HepG2 (cell line): ENCODE measurements around the gene OR1G1. TPM values are rescaled to one million over a fixed set of nuclear protein-coding genes. Genes with fewer than 3 reads are reported as not detected.
"Not testable (repeated sequence)": the region's sequence is repeated elsewhere in the genome, so short reads cannot be mapped to it uniquely, and the experiment has no call there.

ENCODE experiments used
- ATAC-seq: fragments of 200-7000 bp; cut with Tn5 transposase; 3 replicates; pipeline ENCODE4 v1.9.1; 2020; ENCODE audit warnings: mild to moderate bottlenecking, moderate library complexity
- BruUV-seq: library from RNA; stranded (reverse); fragments of 400-500 nt; replicated peaks from 2 replicates; lab custom pipeline; 2021; lab: Mats Ljungman, UMichigan
- CTCF ChIA-PET: fragments of 300-600 bp; formaldehyde crosslinking; extraction: SDS; loops from one replicate; lab custom pipeline; 2021; ENCODE audit warnings: low total read pairs, inconsistent platforms, low intra/inter-chr PET ratio; lab: Yijun Ruan, JAX
- POLR2A ChIA-PET: fragments of 350-600 bp; sonication (Branson Sonifier 250); formaldehyde crosslinking; loops from one replicate; lab custom pipeline; 2020; ENCODE audit warnings: antibody characterized with exemption, inconsistent platforms; lab: Yijun Ruan, JAX
- DNase-seq: peaks from one replicate; pipeline ENCODE4 v3.0.0-alpha.2; 2015; ENCODE audit warnings: low spot score
- FAIRE-seq: peaks from 3 replicates; lab custom pipeline; 2011; peaks lifted over from hg19 to GRCh38; lab: Jason Lieb, UNC
- H2AFZ ChIP-seq: one replicate; pipeline ENCODE4 v1.6.1; 2011; ENCODE audit warnings: low read length, inconsistent platforms
- H3K27ac ChIP-seq: fragments of 300-600 bp; 3 replicates; pipeline ENCODE4 v1.8.0; 2011; ENCODE audit warnings: mixed run types, mild to moderate bottlenecking, mixed read lengths, low read length, inconsistent platforms; ENCODE audit not compliant: insufficient read depth; ENCODE audit errors: extremely low read length
- H3K27me3 ChIP-seq, 2 experiments: fragments of 200-600 bp in 1 of 2; 2 replicates in 1 of 2; 3 replicates in 1 of 2; pipeline versions ENCODE4 v1.6.0 to v1.8.0; 2011; ENCODE audit warnings: low read length in 2 of 2, mild to moderate bottlenecking in 2 of 2, moderate library complexity in 2 of 2, inconsistent platforms in 1 of 2; ENCODE audit not compliant: insufficient read depth in 2 of 2, control insufficient read depth in 1 of 2
- H3K36me3 ChIP-seq, 2 experiments: fragments of 200-600 bp in 1 of 2; replicated peaks in 1 of 2; 2 replicates in 1 of 2; 3 replicates in 1 of 2; pipeline versions ENCODE4 v1.5.1 to v1.8.0; 2011; ENCODE audit warnings: low read length in 2 of 2, inconsistent platforms in 1 of 2; ENCODE audit not compliant: insufficient read depth in 2 of 2, control insufficient read depth in 1 of 2
- H3K4me1 ChIP-seq: 2 replicates; pipeline ENCODE4 v1.5.1; 2012; ENCODE audit warnings: low read length, inconsistent platforms; ENCODE audit not compliant: insufficient read depth
- H3K4me2 ChIP-seq: 2 replicates; pipeline ENCODE4 v1.6.0; 2011; ENCODE audit warnings: low read depth, low read length, inconsistent platforms
- H3K4me3 ChIP-seq, 3 experiments: fragments of 200-600 bp in 1 of 3; sonication (generic), shearing (Covaris generic) in 1 of 3; replicated peaks in 1 of 3; 2 replicates each; pipeline ENCODE4 v1.5.1; 2011 to 2016; ENCODE audit warnings: low read length in 3 of 3, inconsistent platforms in 2 of 3, low read depth in 2 of 3, mild to moderate bottlenecking in 2 of 3, control low read depth in 1 of 3, mixed read lengths in 1 of 3; ENCODE audit not compliant: insufficient read depth in 1 of 3
- H3K79me2 ChIP-seq: one replicate; pipeline ENCODE4 v1.6.1; 2011; ENCODE audit warnings: low read length, inconsistent platforms; ENCODE audit not compliant: insufficient read depth
- H3K9ac ChIP-seq: 2 replicates; pipeline ENCODE4 v1.6.0; 2011; ENCODE audit warnings: mild to moderate bottlenecking, low read depth, low read length, inconsistent platforms; ENCODE audit not compliant: insufficient read depth
- H3K9me3 ChIP-seq: 2 replicates; pipeline ENCODE4 v1.5.1; 2012; ENCODE audit warnings: mild to moderate bottlenecking, low read length
- H4K20me1 ChIP-seq: 2 replicates; pipeline ENCODE4 v1.6.0; 2011; ENCODE audit warnings: inconsistent platforms, mild to moderate bottlenecking, low read length, moderate library complexity; ENCODE audit not compliant: insufficient read depth
- CBX5 ChIP-seq: sonication (generic); formaldehyde crosslinking; IDR thresholded peaks from 2 replicates; pipeline ENCODE4 v1.4.0; 2020; ENCODE audit warnings: missing genetic modification reagents, borderline replicate concordance
- KDM6A ChIP-seq: IDR thresholded peaks from 2 replicates; pipeline ENCODE4 v1.6.1; 2016; ENCODE audit warnings: low read depth
- ZNF143 ChIP-seq: sonication (generic); formaldehyde crosslinking; IDR thresholded peaks from 2 replicates; pipeline ENCODE4 v1.4.0; 2020; ENCODE audit warnings: missing genetic modification reagents
- WGBS: methylation state at CpG from one replicate; pipeline ENCODE4 v1.1.6; 2017; ENCODE audit warnings: low lambda C conversion rate; 5-methylcytosine and 5-hydroxymethylcytosine counted together
- in situ Hi-C: cut with HindIII; loops from 2 replicates; pipeline ENCODE4 v1.10.0; 2017; ENCODE audit warnings: low pct_unique_long_range_greater_than_20kb; ENCODE audit not compliant: extremely low pct_ligation_motif_present
- intact Hi-C: fragments of 100-400 bp; cut with micrococcal nuclease; formaldehyde crosslinking; loops from one replicate; pipeline ENCODE4 v1.10.0; 2022; ENCODE audit not compliant: unreplicated experiment
- polyA plus RNA-seq, 8 experiments: library from polyadenylated mRNA; depleted of rRNA in 3 of 8; stranded (reverse) in 7 of 8; unstranded in 1 of 8; fragments of >200 nt; fragmentation: Illumina TruSeq in 4 of 8; extraction: Trizol in 4 of 8; gene quantifications; 2 replicates each; pipeline versions ENCODE4 v1.2.1 to v1.2.3, GENCODE V29; 2011 to 2016; ENCODE audit warnings: low read depth in 4 of 8, missing spikeins in 1 of 8, mixed read lengths in 1 of 8; ENCODE audit not compliant: insufficient read depth in 1 of 8
- total RNA-seq, 5 experiments: library from RNA; depleted of rRNA; stranded (reverse); fragments of >200 nt; fragmentation: Illumina TruSeq; extraction: Trizol; gene quantifications; 2 replicates each; pipeline ENCODE4 v1.2.3, GENCODE V29; 2016; ENCODE audit warnings: low read depth in 1 of 5
- TF ChIP-seq, protein P1 (sequence below): IDR thresholded peaks from 2 replicates; pipeline ENCODE4 v1.6.1; 2016; ENCODE audit warnings: low read depth, control low read depth

The OR1G1 gene
- total and polyA plus RNA-seq, 2 of the 13 experiments (the other 11 are each of a cell fraction or from before 2014, with no cell fraction given), result not detected

GRCh38 chr17:3137494-3137893 lies 10.1 kb upstream of the OR1G1 start:
- H3K4me2 ChIP-seq, H4K20me1 ChIP-seq, BruUV-seq, H3K36me3 ChIP-seq, H3K27me3 ChIP-seq, DNase-seq, ATAC-seq, H2AFZ ChIP-seq, FAIRE-seq, intact Hi-C loops, H3K4me3 ChIP-seq, in situ Hi-C loops, H3K79me2 ChIP-seq, H3K9me3 ChIP-seq, H3K4me1 ChIP-seq, H3K27ac ChIP-seq, CTCF ChIA-PET, POLR2A ChIA-PET, H3K9ac ChIP-seq: not testable (repeated sequence)
- 19% methylated on average over 3 of the region's 3 CpGs for WGBS

GRCh38 chr17:3104322-3104721 lies 23.0 kb downstream of the OR1G1 start, which contains the start of gene OR1D2:
Gene OR1D2, minus strand, starts transcription at chr17:3104422. Its CDS starts 11,426 bp downstream, at chr17:3092996.
- DNase-seq, result no peak
- no peak within 1 kb of the TSS for H3K27ac ChIP-seq
- WGBS, result 2% methylated on average over 3 of the region's 3 CpGs
- no peak within 1 kb of the TSS for H3K4me2 ChIP-seq
- H3K4me3 ChIP-seq, result no peak within 1 kb of the TSS
- H3K27me3 ChIP-seq, result no peaks in the 10 kb centered on the region
- POLR2A ChIA-PET, result no interaction called here
- no peaks in the 10 kb centered on the region for H4K20me1 ChIP-seq
- H3K4me1 ChIP-seq, result no peaks in the 10 kb centered on the region
- CTCF ChIA-PET, result no interaction called here
- H3K9me3 ChIP-seq, result peaks cover 4% of the 10 kb centered on the region; the same call in 1 of the 2 replicates
- no peak for ATAC-seq
- H3K79me2 ChIP-seq, result no peaks in the 10 kb centered on the region
- no peaks in the 10 kb centered on the region for H3K36me3 ChIP-seq
- intact Hi-C loops, result no loop called here
- FAIRE-seq, result no peak
- BruUV-seq, result no TSS peak
- H3K9ac ChIP-seq, result no peak within 1 kb of the TSS
- no peak within 1 kb of the TSS for H2AFZ ChIP-seq
- TF ChIP-seq CBX5 (CRISPR knock-in tag), result no peak
- no peak for TF ChIP-seq ZNF143
- TF ChIP-seq, protein P1, sequence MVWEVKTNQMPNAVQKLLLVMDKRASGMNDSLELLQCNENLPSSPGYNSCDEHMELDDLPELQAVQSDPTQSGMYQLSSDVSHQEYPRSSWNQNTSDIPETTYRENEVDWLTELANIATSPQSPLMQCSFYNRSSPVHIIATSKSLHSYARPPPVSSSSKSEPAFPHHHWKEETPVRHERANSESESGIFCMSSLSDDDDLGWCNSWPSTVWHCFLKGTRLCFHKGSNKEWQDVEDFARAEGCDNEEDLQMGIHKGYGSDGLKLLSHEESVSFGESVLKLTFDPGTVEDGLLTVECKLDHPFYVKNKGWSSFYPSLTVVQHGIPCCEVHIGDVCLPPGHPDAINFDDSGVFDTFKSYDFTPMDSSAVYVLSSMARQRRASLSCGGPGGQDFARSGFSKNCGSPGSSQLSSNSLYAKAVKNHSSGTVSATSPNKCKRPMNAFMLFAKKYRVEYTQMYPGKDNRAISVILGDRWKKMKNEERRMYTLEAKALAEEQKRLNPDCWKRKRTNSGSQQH (CRISPR knock-in tag), result no peak
- no peak for TF ChIP-seq KDM6A (CRISPR knock-in tag)
- in situ Hi-C loops, result no loop called here

Other genes starting within 250 kb of the OR1G1 start
- gene OR1D5, start 63.9 kb downstream of the OR1G1 start, total RNA-seq (2016; rRNA removed; fragmentation: Illumina TruSeq; extraction: Trizol), result not detected in 2 replicates
- not detected in 2 replicates for gene OR1D5, start 63.9 kb downstream of the OR1G1 start, polyA plus RNA-seq (2011; rRNA removed)
- not detected in 2 replicates for gene OR1D2, start 23.1 kb downstream of the OR1G1 start, total RNA-seq (2016; rRNA removed; fragmentation: Illumina TruSeq; extraction: Trizol)
- not detected in 2 replicates for gene OR1D2, start 23.1 kb downstream of the OR1G1 start, polyA plus RNA-seq (2011; rRNA removed)
- not detected in 2 replicates for gene OR1A2, start 70.0 kb upstream of the OR1G1 start, total RNA-seq (2016; rRNA removed; fragmentation: Illumina TruSeq; extraction: Trizol)
- gene OR1A2, start 70.0 kb upstream of the OR1G1 start, polyA plus RNA-seq (2011; rRNA removed), result not detected in 2 replicates
- gene OR1A1, start 80.1 kb upstream of the OR1G1 start, total RNA-seq (2016; rRNA removed; fragmentation: Illumina TruSeq; extraction: Trizol), result not detected in 2 replicates
- not detected in 2 replicates for gene OR1A1, start 80.1 kb upstream of the OR1G1 start, polyA plus RNA-seq (2011; rRNA removed)
- gene OR3A1, start 170.8 kb upstream of the OR1G1 start, total RNA-seq (2016; rRNA removed; fragmentation: Illumina TruSeq; extraction: Trizol), result not detected in 2 replicates
- gene OR3A1, start 170.8 kb upstream of the OR1G1 start, polyA plus RNA-seq (2011; rRNA removed), result not detected in 2 replicates